HG02840 (cell line): ENCODE data around the gene MAP6.
"Not testable (repeated sequence)": the region's sequence is repeated elsewhere in the genome, so short reads cannot be mapped to it uniquely, and the experiment has no call there.

Source experiments
- ATAC-seq: cut with Tn5 transposase; IDR thresholded peaks from one replicate; pipeline ENCODE4 v1.9.1; 2021; ENCODE audit warnings: mild to moderate bottlenecking, moderate library complexity, moderate number of reproducible peaks; ENCODE audit not compliant: unreplicated experiment, low FRiP score

The MAP6 gene

GRCh38 chr11:75594211-75594610 lies 74.6 kb downstream of the MAP6 start:
- no peak for ATAC-seq

- ATAC-seq: no peak
Observed at GRCh38 chr11:75593286-75593915, 75.4 kb downstream of the MAP6 start.

GRCh38 chr11:75592715-75593114 lies 76.1 kb downstream of the MAP6 start:
- ATAC-seq: no peak

GRCh38 chr11:75591966-75592365 lies 76.9 kb downstream of the MAP6 start:
- ATAC-seq: no peak

- no peak for ATAC-seq
Observed at GRCh38 chr11:75591371-75591770, 77.5 kb downstream of the MAP6 start.

- ATAC-seq: no peak
Observed at GRCh38 chr11:75589933-75590332, 78.9 kb downstream of the MAP6 start.

- ATAC-seq: no peak
Observed at GRCh38 chr11:75589051-75589450, 79.8 kb downstream of the MAP6 start.

- ATAC-seq: no peak
Observed at GRCh38 chr11:75588051-75588481, 80.8 kb downstream of the MAP6 start.

GRCh38 chr11:75586395-75586794 lies 82.4 kb downstream of the MAP6 start:
- ATAC-seq: no peak

GRCh38 chr11:75585293-75585670 lies 83.6 kb downstream of the MAP6 start:
- no peak for ATAC-seq

GRCh38 chr11:75584659-75585292 lies 84.1 kb downstream of the MAP6 start:
- ATAC-seq: not testable (repeated sequence)

GRCh38 chr11:75583718-75584658 lies 84.8 kb downstream of the MAP6 start:
- no peak for ATAC-seq

GRCh38 chr11:75582895-75583717 lies 85.7 kb downstream of the MAP6 start:
- peak; percentile 79 for ATAC-seq

- ATAC-seq: no peak
Observed at GRCh38 chr11:75582506-75582894, 86.3 kb downstream of the MAP6 start.

GRCh38 chr11:75579841-75580240 lies 89.0 kb downstream of the MAP6 start:
- ATAC-seq: no peak

GRCh38 chr11:75578977-75579376 lies 89.9 kb downstream of the MAP6 start:
- ATAC-seq: no peak

GRCh38 chr11:75577207-75577606 lies 91.6 kb downstream of the MAP6 start:
- ATAC-seq: no peak

- ATAC-seq: no peak
Observed at GRCh38 chr11:75576499-75576918, 92.3 kb downstream of the MAP6 start.

- no peak for ATAC-seq
Observed at GRCh38 chr11:75576017-75576416, 92.8 kb downstream of the MAP6 start.
